H1 (cell line): Measurements from ENCODE around the gene KRT14. TPM values are rescaled to one million over a fixed set of nuclear protein-coding genes. Genes with fewer than 3 reads are reported as not detected.

ENCODE experiments used
- CTCF ChIA-PET: fragments of 300-600 bp; sonication (Branson Sonifier 250); formaldehyde crosslinking; loops from one replicate; lab custom pipeline; 2021; ENCODE audit not compliant: partially characterized antibody; lab: Charles Lee
- POLR2A ChIA-PET: fragments of 300-600 bp; sonication (Branson Sonifier 250); formaldehyde crosslinking; loops from one replicate; lab custom pipeline; 2021; ENCODE audit warnings: inconsistent platforms; ENCODE audit not compliant: partially characterized antibody; lab: Charles Lee
- DNase-seq, 2 experiments: peaks; one replicate each; pipeline versions ENCODE4 v3.0.0 to v3.0.0-alpha.2; 2010 to 2022; ENCODE audit warnings: low spot score in 2 of 2, low read depth in 1 of 2, mixed read lengths in 1 of 2
- FAIRE-seq: peaks from 2 replicates; lab custom pipeline; 2011; peaks lifted over from hg19 to GRCh38; lab: Jason Lieb, UNC
- H2AFZ ChIP-seq: 2 replicates; pipeline ENCODE4 v1.8.1; 2012; ENCODE audit warnings: low read length, inconsistent platforms
- H2AK5ac ChIP-seq: 2 replicates; pipeline ENCODE4 v1.6.1; 2013; ENCODE audit warnings: low read depth, low read length
- H2BK120ac ChIP-seq: replicated peaks from 2 replicates; pipeline ENCODE3; 2013; ENCODE audit warnings: low read depth, low read length, inconsistent platforms
- H2BK12ac ChIP-seq: 2 replicates; pipeline ENCODE4 v1.6.1; 2013; ENCODE audit warnings: low read depth, low read length
- H2BK15ac ChIP-seq: 2 replicates; pipeline ENCODE4 v1.6.1; 2013; ENCODE audit warnings: low read length
- H2BK20ac ChIP-seq: 2 replicates; pipeline ENCODE4 v1.6.1; 2013; ENCODE audit warnings: low read length
- H2BK5ac ChIP-seq: 2 replicates; pipeline ENCODE4 v1.6.1; 2013; ENCODE audit warnings: low read depth, low read length
- H3K14ac ChIP-seq: 2 replicates; pipeline ENCODE4 v1.6.1; 2013; ENCODE audit warnings: inconsistent platforms; ENCODE audit not compliant: insufficient read length
- H3K18ac ChIP-seq: 2 replicates; pipeline ENCODE4 v1.6.1; 2013; ENCODE audit warnings: low read length; ENCODE audit errors: extremely low read depth
- H3K23ac ChIP-seq: 2 replicates; pipeline ENCODE4 v1.6.1; 2013; ENCODE audit warnings: inconsistent platforms; ENCODE audit not compliant: insufficient read length
- H3K23me2 ChIP-seq: 2 replicates; pipeline ENCODE4 v1.6.1; 2013; ENCODE audit warnings: low read depth, low read length
- H3K27ac ChIP-seq: 2 replicates; pipeline ENCODE4 v1.6.1; 2011; ENCODE audit warnings: low read depth, low read length, inconsistent platforms
- H3K27me3 ChIP-seq, 4 experiments: replicated peaks in 1 of 4; 1 replicate in 1 of 4; 2 replicates in 3 of 4; pipeline versions ENCODE4 v1.6.1 to v1.8.1; 2011 to 2013; ENCODE audit warnings: low read length in 3 of 4, mild to moderate bottlenecking in 3 of 4, inconsistent platforms in 2 of 4, mixed read lengths in 2 of 4, moderate library complexity in 1 of 4; ENCODE audit not compliant: control insufficient read depth in 3 of 4, insufficient read depth in 3 of 4; ENCODE audit errors: extremely low read depth in 1 of 4
- H3K36me3 ChIP-seq, 4 experiments: 2 replicates each; pipeline versions ENCODE4 v1.6.1 to v1.8.1; 2011 to 2013; ENCODE audit warnings: mild to moderate bottlenecking in 4 of 4, low read length in 3 of 4, moderate library complexity in 2 of 4, control low read depth in 1 of 4, inconsistent platforms in 1 of 4; ENCODE audit not compliant: insufficient read depth in 4 of 4, control insufficient read depth in 2 of 4
- H3K4ac ChIP-seq: replicated peaks from 2 replicates; pipeline ENCODE3; 2013; ENCODE audit warnings: low read length, low read depth, mixed read lengths, inconsistent platforms; ENCODE audit not compliant: insufficient read length
- H3K4me1 ChIP-seq, 4 experiments: replicated peaks in 1 of 4; 1 replicate in 1 of 4; 2 replicates in 3 of 4; pipeline versions ENCODE4 v1.6.1 to v1.8.1; 2011 to 2013; ENCODE audit warnings: low read length in 3 of 4, inconsistent platforms in 2 of 4, mixed read lengths in 1 of 4; ENCODE audit not compliant: insufficient read depth in 4 of 4, control insufficient read depth in 3 of 4
- H3K4me2 ChIP-seq, 2 experiments: 2 replicates each; pipeline versions ENCODE4 v1.6.1 to v1.8.1; 2011 to 2013; ENCODE audit warnings: low read depth in 2 of 2, low read length in 2 of 2, control low read depth in 1 of 2, inconsistent platforms in 1 of 2, mild to moderate bottlenecking in 1 of 2; ENCODE audit not compliant: insufficient read depth in 1 of 2
- H3K4me3 ChIP-seq, 4 experiments: fragments of 200-600, 300-600 bp in 1 of 4; sonication (generic), shearing (Covaris generic), sonication (Bioruptor Twin) in 1 of 4; 2 replicates each; pipeline versions ENCODE4 v1.5.1 to v1.8.1; 2011 to 2016; ENCODE audit warnings: low read length in 4 of 4, low read depth in 3 of 4, control low read depth in 2 of 4, inconsistent platforms in 2 of 4, mild to moderate bottlenecking in 2 of 4, mixed read lengths in 1 of 4, moderate library complexity in 1 of 4; ENCODE audit not compliant: insufficient read depth in 2 of 4; ENCODE audit errors: extremely low read depth in 1 of 4
- H3K56ac ChIP-seq: replicated peaks from 2 replicates; pipeline ENCODE3; 2013; ENCODE audit warnings: low read depth, mild to moderate bottlenecking, mixed read lengths, low read length, inconsistent platforms; ENCODE audit not compliant: insufficient read length
- H3K79me1 ChIP-seq: 2 replicates; pipeline ENCODE4 v1.6.1; 2013; ENCODE audit warnings: low read depth, low read length, control low read depth
- H3K79me2 ChIP-seq, 2 experiments: 2 replicates each; pipeline versions ENCODE4 v1.6.1 to v1.8.1; 2012 to 2013; ENCODE audit warnings: low read length in 2 of 2, mild to moderate bottlenecking in 2 of 2, inconsistent platforms in 1 of 2; ENCODE audit not compliant: insufficient read depth in 2 of 2, control insufficient read depth in 1 of 2
- H3K9ac ChIP-seq, 4 experiments: replicated peaks in 1 of 4; 1 replicate in 1 of 4; 2 replicates in 3 of 4; pipeline versions ENCODE4 v1.6.1 to v1.8.1; 2011 to 2013; ENCODE audit warnings: low read depth in 3 of 4, low read length in 3 of 4, control low read depth in 2 of 4, mild to moderate bottlenecking in 2 of 4, moderate library complexity in 2 of 4, inconsistent platforms in 1 of 4; ENCODE audit errors: extremely low read depth in 1 of 4
- H3K9me3 ChIP-seq, 2 experiments: 2 replicates each; pipeline versions ENCODE4 v1.6.1 to v1.8.1; 2012 to 2013; ENCODE audit warnings: mild to moderate bottlenecking in 2 of 2, moderate library complexity in 2 of 2, control low read depth in 1 of 2, inconsistent platforms in 1 of 2, low read depth in 1 of 2, low read length in 1 of 2, mixed read lengths in 1 of 2; ENCODE audit not compliant: insufficient read depth in 2 of 2
- H4K20me1 ChIP-seq, 2 experiments: replicated peaks in 1 of 2; 2 replicates each; pipeline versions ENCODE3 to v1.8.1; 2011 to 2013; ENCODE audit warnings: inconsistent platforms in 2 of 2, low read length in 2 of 2, mild to moderate bottlenecking in 1 of 2; ENCODE audit not compliant: insufficient read depth in 2 of 2, control insufficient read depth in 1 of 2
- H4K5ac ChIP-seq: 2 replicates; pipeline ENCODE4 v1.6.1; 2013; ENCODE audit warnings: low read length, low read depth, mixed read lengths, inconsistent platforms; ENCODE audit not compliant: insufficient read length
- H4K8ac ChIP-seq: 2 replicates; pipeline ENCODE4 v1.8.0; 2013; ENCODE audit warnings: mild to moderate bottlenecking, moderate library complexity, low read length, inconsistent platforms; ENCODE audit not compliant: insufficient read depth; ENCODE audit errors: extremely low read depth
- H4K91ac ChIP-seq: replicated peaks from 2 replicates; pipeline ENCODE3; 2013; ENCODE audit warnings: low read length, mixed read lengths, inconsistent platforms; ENCODE audit not compliant: insufficient read length
- CBX5 ChIP-seq: fragments of 300-800, 300-1000 bp; sonication (generic); IDR thresholded peaks from 2 replicates; pipeline ENCODE4 v1.7.1; 2016; ENCODE audit warnings: antibody characterized with exemption, low read length, low read depth
- CHD1 ChIP-seq: IDR thresholded peaks from 2 replicates; pipeline ENCODE4 v1.6.1; 2012; ENCODE audit warnings: low read depth, low read length, improper control_type of control experiment
- CHD2 ChIP-seq: IDR thresholded peaks from 2 replicates; pipeline ENCODE4 v1.6.1; 2012; ENCODE audit warnings: low read length, improper control_type of control experiment
- CTBP2 ChIP-seq: IDR thresholded peaks from 2 replicates; pipeline ENCODE4 v1.7.0; 2011; ENCODE audit warnings: borderline replicate concordance, mild to moderate bottlenecking, moderate library complexity, mixed read lengths, low read length; ENCODE audit not compliant: insufficient read depth, insufficient read length
- E2F6 ChIP-seq: IDR thresholded peaks from 2 replicates; pipeline ENCODE4 v1.6.1; 2012; ENCODE audit warnings: inconsistent platforms
- EGR1 ChIP-seq: IDR thresholded peaks from 2 replicates; pipeline ENCODE4 v1.6.1; 2011; ENCODE audit warnings: low read depth, low read length, borderline replicate concordance
- JUN ChIP-seq: IDR thresholded peaks from 2 replicates; pipeline ENCODE4 v1.6.1; 2011; ENCODE audit warnings: low read depth, mild to moderate bottlenecking, improper control_type of control experiment, low read length
- SIN3A ChIP-seq, 2 experiments: IDR thresholded peaks in 1 of 2; conservative IDR thresholded peaks in 1 of 2; 2 replicates each; pipeline ENCODE4 v1.6.1; 2011 to 2012; ENCODE audit warnings: low read length in 2 of 2, improper control_type of control experiment in 1 of 2, low read depth in 1 of 2, mild to moderate bottlenecking in 1 of 2
- SIX5 ChIP-seq: IDR thresholded peaks from 2 replicates; pipeline ENCODE4 v1.6.1; 2011; ENCODE audit warnings: mild to moderate bottlenecking, low read depth, low read length
- SP2 ChIP-seq: IDR thresholded peaks from 2 replicates; pipeline ENCODE4 v1.6.1; 2012; ENCODE audit warnings: mild to moderate bottlenecking, low read length, inconsistent platforms
- SP4 ChIP-seq: IDR thresholded peaks from 2 replicates; pipeline ENCODE4 v1.6.1; 2012; ENCODE audit warnings: low read length, inconsistent platforms
- WGBS, 2 experiments: shearing (Covaris generic) in 1 of 2; methylation state at CpG; one replicate each; pipeline versions ENCODE4 v1.1.6 to v1.1.7; 2013 to 2015; ENCODE audit warnings: low lambda C conversion rate in 2 of 2, mixed read lengths in 2 of 2, inconsistent platforms in 1 of 2, low coverage in 1 of 2, missing lambda C conversion rate in 1 of 2; ENCODE audit not compliant: insufficient replicate concordance in 2 of 2, insufficient coverage in 1 of 2, insufficient read length in 1 of 2; ENCODE audit errors: extremely low coverage in 1 of 2, missing lambda C conversion rate in 1 of 2; 5-methylcytosine and 5-hydroxymethylcytosine counted together
- polyA plus RNA-seq, 7 experiments: library from polyadenylated mRNA; depleted of rRNA in 3 of 7; stranded (reverse) in 5 of 7; unstranded in 2 of 7; fragments of >200 nt in 5 of 7; fragments of 200-250 nt in 2 of 7; gene quantifications; 1 replicate in 5 of 7; 2 replicates in 1 of 7; 4 replicates in 1 of 7; pipeline versions ENCODE4 v1.2.1 to v1.2.3, GENCODE V29; 2011 to 2013; ENCODE audit warnings: missing spikeins in 2 of 7, mixed read lengths in 2 of 7
- total RNA-seq: library from RNA; stranded (reverse); fragmentation: NEBNext Ultra II Directional; extraction: Animal tissue kit (Norgen Biotek cat#: 25700); gene quantifications from 2 replicates; pipeline ENCODE4 v1.2.1, GENCODE V29; 2021

Gene KRT14
- total and polyA plus RNA-seq, 2 of the 8 experiments (the other 6 are each of a cell fraction or from before 2014, with no cell fraction given) = 0.35 TPM; not detected in 1

GRCh38 chr17:41578971-41579370 is 7.7 kb downstream of the KRT14 start:
- Histone ChIP-seq H3K14ac (no peak overlapping the region), H2AFZ (no peak overlapping the region; the same call in 1 of the 2 replicates), H3K4me2 (0 out of 4 replicates have a peak overlapping the region, but pooled peaks of 1 of the 2 experiments have one; percentile 45), H3K36me3 (no peaks in the 10 kb centered on the region), H3K4me3 (no peak overlapping the region), H2BK20ac (no peak overlapping the region), H3K9ac (no peak overlapping the region), H3K4me1 (peaks cover 0 to 4% (median 2%) of the 10 kb centered on the region in 4 experiments; a peak in 3 of 7 replicates), H4K91ac (no peak overlapping the region), H3K27me3 (peaks cover 0 to 2% (median 0%) of the 10 kb centered on the region in 4 experiments; a peak in 1 of 7 replicates), H3K79me1 (no peaks in the 10 kb centered on the region), H4K8ac (no peak overlapping the region), H3K4ac (no peak overlapping the region), H3K18ac (no peak overlapping the region; the same call in 1 of the 2 replicates), H2BK120ac (no peak overlapping the region), H2BK15ac (0 out of 2 replicates have a peak overlapping the region, but pooled peaks have one; percentile 20), H3K23me2 (no peaks in the 10 kb centered on the region), H2AK5ac (no peak overlapping the region), H4K20me1 (no peaks in the 10 kb centered on the region), H3K79me2 (no peaks in the 10 kb centered on the region), H2BK12ac (no peak overlapping the region; the same call in 1 of the 2 replicates), H3K9me3 (no peaks in the 10 kb centered on the region), H3K56ac (no peak overlapping the region), H2BK5ac (no peak overlapping the region), H3K23ac (no peak overlapping the region), H3K27ac (no peak overlapping the region), H4K5ac (no peak overlapping the region)
- DNase-seq (no peak), FAIRE-seq (no peak)
- 91% methylated on average over 5 of the region's 5 CpGs; no CpG with 5 or more reads in 1 of the 2 experiments for WGBS, 2 experiments
- POLR2A ChIA-PET = interaction anchor here (0.9 to 2.7 kb wide), 3 partner anchors 10 to 111 kb away, joined by 3 to 11 read pairs (median 3); no protein-coding TSS in a partner anchor
- TF ChIP-seq EGR1 (no peak), CTBP2 (no peak), CHD1 (no peak), CBX5 (no peak), SIX5 (no peak), SP4 (no peak), SP2 (no peak), SIN3A (conservative IDR thresholded peaks at IDR 0.05 in 1 of 2, IDR thresholded peaks at IDR 0.05 in 1 of 2; ENCODE audit: low read depth in 1 of 2, low read length in 2 of 2) (no peak), CHD2 (no peak), E2F6 (no peak), JUN (no peak)
- CTCF ChIA-PET = interaction anchor here (0.7 to 3.0 kb wide), 32 partner anchors 8 to 1019 kb away, joined by 3 to 36 read pairs (median 5); partner anchors contain the start of genes KRT14 and KRT17
